GM19099 (cell line): Measurements from ENCODE around the gene LRRC71.

Source experiments
- POLR2A ChIP-seq: IDR thresholded peaks from 3 replicates; pipeline ENCODE4 v1.6.1; 2011; ENCODE audit warnings: low read depth; ENCODE audit not compliant: insufficient read length; ENCODE audit errors: extremely low read depth

LRRC71 gene

DNA sequence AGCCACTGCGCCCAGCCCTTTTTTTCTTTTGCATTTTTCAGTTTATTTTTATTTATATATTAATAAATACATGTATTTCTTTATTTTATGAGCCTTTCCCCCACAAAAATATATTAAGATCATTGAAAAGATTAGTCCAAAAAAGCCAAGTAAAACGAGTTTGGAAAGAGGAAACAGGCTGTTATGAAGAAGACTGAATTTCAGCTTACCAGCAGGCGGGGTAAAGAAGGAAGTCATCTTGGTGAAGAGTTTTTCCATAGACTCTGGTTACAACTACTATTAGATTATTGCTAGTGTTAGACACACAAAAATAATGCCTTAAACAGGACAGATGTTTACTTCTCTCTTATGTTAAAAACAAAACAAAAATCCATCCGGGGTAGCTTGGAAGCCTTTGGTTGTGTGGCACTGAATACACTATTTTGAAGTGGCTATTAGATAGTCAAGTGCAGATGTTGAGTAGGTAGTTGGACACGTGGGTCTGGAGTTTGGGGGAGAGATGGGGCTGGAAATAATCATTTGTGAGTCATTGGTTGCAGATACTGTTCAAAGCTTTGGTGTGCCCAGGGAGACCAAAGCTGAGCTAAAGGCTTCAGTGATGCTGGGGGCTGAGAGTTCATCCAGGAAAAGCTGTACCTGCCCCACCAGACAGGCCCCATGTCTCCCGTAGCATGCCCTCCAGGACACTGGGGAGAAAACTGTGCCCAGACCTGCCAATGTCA lies 8.7 kb upstream of the LRRC71 start:
- TF ChIP-seq POLR2A = no peak

DNA sequence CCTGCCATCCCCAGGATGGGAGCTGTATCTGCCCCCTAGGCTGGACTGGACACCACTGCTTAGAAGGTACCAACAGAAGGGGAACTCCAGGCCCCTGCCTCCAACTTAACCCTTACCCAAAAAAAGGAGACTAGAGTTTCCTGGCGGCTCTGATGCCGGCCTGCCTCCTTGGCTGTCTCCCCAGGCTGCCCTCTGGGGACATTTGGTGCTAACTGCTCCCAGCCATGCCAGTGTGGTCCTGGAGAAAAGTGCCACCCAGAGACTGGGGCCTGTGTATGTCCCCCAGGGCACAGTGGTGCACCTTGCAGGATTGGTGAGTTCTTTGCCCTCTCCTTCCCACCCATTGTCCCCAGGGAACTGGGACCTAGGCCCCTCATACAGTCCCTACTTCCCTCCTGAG lies 8.1 kb upstream of the LRRC71 start:
- TF ChIP-seq POLR2A = no peak

DNA sequence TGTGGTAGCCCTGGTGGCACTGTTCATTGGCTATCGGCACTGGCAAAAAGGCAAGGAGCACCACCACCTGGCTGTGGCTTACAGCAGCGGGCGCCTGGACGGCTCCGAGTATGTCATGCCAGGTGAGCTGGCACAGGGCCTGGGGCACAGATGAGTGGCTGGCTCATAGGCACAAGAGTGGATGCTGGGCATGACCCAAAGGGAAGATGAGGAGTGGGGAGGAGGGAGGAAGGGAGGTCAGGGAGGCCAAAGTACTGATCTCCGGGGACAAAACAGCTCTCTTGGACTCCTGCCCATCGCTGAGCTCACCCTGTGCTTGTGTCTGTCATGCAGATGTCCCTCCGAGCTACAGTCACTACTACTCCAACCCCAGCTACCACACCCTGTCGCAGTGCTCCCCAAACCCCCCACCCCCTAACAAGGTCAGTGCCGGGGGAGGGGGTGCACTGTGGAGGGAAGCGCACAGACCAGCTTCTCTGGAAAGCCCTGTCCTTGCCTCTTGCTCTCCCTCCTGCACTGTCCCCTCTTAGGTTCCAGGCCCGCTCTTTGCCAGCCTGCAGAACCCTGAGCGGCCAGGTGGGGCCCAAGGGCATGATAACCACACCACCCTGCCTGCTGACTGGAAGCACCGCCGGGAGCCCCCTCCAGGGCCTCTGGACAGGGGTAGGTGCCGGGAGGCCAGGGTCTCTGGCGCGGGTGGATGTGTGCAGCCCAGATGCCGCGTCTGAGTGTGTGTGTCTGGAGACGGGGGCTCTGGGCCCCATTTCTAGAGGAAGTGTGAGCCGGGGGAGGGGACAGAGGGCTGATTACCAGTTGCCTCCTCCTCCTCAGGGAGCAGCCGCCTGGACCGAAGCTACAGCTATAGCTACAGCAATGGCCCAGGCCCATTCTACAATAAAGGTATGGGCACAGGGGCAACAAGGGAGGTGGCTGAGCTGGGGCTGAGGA lies 7.3 kb upstream of the LRRC71 start:
- no peak for TF ChIP-seq POLR2A

DNA sequence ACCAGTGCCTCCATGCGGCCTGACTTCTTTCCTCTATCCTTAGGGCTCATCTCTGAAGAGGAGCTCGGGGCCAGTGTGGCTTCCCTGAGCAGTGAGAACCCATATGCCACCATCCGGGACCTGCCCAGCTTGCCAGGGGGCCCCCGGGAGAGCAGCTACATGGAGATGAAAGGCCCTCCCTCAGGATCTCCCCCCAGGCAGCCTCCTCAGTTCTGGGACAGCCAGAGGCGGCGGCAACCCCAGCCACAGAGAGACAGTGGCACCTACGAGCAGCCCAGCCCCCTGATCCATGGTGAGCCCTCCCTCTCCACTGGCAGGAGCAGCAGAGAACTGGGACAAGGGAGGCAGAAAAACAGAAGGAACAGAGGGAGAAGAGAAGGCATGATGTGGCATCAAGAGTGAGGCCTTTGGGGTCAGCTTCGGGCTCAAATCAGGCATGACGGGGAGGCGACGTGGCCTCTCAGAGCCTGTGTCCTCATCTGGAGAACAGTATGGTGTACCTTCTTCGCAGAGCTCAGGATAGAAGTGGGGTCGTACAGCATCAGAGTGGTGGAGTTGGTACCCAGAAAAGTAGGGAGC lies 6.5 kb upstream of the LRRC71 start:
- no peak for TF ChIP-seq POLR2A

DNA sequence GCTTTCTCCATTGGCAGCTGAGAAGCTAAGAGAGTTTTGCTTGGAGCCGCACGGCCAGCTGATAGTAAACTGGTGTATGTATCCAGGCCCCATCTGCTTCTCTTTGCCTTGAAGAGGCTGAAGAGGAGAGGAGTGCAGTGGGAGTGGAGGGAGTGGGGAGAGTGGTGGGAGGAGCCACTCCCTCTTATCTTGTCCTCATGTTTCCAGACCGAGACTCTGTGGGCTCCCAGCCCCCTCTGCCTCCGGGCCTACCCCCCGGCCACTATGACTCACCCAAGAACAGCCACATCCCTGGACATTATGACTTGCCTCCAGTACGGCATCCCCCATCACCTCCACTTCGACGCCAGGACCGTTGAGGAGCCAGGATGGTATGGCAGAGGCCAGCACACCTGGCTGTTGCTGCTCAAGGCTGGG lies 6.0 kb upstream of the LRRC71 start:
- no peak for TF ChIP-seq POLR2A

DNA sequence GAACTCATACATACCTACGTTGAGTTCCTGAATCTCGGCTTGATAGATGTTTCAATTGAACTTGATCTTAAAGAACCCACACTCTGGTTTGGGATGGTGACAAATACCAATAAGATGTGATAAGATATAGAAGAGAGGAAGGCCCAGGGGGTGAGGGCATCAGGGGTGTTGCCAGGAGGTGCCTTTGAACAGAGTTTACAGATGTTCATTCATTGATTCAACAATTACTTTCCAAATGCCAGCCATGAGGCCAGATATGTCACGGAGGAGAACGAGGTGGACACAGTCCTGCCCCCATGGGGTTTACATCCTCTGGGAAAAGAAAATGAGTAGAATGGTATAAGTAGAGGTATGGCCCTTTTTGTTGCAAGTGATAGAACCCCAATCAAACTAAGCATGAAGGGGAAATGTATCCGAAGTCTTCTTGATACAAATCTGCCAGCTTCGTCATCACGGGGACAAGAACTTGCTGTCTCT lies 659 bp downstream of the LRRC71 start:
- no peak for TF ChIP-seq POLR2A

DNA sequence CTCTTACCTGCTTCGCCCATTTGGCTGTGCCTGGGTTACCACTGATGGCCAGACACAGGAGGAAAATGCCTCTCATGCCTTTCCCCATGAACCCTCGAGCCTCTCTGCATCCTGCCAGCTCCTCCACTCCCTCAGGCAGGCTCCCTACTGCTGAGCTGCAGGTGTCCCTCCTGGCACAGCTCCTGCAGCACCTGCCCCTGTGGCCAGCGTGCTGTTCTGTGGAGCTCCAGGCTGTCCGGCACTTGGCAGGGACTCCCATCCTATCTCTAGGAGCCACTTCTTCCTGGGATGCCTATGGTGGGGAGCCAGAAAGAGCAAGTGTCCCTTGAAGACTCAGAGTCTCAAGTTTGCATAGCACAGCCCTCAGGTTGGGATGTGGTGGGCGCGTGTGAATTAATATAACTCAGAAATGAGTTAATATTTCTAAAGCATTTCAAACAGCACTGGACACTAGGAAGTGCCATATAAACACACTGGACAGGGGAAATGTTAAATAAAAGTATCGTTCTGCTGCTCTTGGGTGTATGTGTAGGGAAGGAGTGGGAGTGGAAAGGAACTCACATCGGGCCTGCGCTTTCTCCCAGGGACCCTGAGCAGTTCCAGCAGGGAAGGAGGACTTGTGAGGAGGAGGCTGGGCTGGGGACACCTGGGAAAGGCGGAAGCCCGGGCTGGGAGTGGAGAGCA lies 2.7 kb downstream of the LRRC71 start:
- TF ChIP-seq POLR2A = no peak

DNA sequence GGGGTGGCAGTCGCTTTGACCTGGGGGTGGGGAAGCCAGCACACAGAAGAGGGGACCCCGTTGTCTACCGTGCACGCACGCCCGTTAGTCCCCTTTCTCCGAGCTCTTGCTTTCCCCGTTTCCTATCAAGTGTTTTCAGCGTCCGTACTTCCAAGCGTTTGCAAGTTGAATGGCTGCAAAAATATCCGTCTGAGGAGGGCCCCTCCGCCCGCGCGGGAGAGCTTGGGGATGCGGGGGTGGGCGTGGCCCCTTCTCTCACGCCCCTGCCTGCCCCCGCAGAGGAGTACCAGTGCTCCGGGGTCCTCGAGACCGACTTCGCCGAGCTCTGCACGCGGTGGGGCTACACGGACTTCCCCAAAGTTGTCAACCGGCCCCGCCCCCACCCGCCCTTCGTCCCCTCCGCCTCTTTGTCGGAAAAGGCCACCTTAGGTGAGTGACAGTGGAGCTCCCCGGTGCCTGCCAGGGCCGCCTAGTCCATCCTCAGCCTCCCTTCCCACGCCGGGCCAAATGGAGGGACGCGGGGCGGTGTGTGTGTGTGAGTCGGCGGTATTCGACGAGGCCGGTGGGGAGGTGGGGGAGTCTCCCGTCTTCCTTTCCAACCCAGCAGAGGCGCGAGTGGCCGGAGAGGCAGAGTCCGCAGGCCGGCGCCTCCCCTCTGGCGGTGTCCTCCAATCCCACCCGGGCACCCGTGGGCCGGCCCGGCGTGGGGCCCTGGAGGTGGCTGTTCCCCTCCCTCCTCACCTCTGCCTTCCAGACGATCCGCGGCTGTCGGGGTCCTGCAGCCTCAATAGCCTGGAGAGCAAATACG lies 3.4 kb downstream of the LRRC71 start:
- TF ChIP-seq POLR2A = no peak

DNA sequence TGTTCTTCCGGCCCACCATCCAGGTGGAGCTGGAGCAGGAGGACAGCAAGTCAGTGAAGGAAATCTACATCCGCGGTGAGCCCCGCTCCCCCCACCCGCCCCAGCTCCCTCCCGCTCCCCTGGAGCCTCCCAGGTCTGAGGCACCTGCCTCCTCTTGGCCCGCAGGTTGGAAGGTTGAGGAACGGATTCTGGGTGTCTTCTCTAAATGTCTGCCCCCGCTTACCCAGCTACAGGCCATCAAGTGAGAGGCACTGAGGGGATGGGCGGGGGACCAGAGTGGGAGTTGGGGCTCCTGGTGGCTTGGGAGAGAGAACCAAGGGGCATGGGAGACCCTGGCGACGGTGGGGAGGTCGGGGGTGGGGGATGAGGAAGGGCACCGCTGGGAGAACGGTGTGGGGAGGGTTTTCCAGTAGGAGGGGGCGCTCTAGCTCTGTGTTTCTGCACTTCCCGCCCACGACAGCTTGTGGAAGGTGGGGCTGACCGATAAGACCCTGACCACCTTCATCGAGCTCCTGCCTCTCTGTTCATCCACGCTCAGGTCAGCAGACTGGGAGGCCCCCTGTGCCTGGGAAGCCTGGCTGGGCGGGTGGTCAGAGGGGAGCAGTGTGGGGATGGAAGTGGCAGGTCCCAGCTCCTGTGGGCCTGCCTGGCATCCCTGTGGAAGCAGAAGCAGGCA lies 4.2 kb downstream of the LRRC71 start:
- no peak for TF ChIP-seq POLR2A

DNA sequence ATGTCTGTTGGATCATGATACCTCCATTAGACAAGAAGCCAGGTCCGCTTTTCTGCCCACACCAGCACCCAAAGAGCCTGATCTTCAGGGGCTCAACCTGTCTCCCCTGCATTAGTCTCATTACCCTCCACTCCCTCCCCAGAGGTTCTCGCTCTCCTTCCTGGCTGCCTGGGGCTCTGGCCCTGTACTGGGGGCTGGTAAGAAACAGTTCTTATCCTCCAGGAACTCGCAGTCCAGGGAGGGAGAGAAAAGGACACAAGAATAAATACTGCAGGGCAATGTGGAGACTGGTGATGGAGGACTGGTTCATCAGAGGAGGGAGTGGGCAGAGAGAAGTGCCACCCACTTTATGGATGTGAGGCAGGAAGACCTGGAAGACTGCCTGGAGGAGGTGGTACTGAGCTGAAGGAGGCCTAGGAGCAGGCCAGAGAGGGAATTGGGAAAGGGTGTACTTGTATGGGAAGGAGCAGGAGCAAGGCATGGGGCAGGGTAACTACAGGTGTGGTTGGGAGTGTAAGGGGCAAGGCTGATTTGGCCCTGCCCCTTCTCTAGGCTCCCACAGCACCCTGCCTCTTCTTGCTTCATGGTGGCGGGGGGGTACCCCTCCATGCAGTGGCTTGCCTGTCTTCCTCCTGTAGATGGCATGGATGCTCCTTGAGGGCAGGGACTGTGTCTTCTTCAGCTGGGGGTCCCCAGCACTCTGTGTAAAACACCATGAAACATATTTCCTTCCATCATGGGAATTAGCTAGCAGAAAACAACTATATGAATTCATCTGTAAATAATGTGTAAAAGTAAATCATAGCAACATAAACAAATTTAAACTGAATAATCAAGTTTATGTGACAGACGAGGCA lies 5.0 kb downstream of the LRRC71 start:
- TF ChIP-seq POLR2A = no peak

DNA sequence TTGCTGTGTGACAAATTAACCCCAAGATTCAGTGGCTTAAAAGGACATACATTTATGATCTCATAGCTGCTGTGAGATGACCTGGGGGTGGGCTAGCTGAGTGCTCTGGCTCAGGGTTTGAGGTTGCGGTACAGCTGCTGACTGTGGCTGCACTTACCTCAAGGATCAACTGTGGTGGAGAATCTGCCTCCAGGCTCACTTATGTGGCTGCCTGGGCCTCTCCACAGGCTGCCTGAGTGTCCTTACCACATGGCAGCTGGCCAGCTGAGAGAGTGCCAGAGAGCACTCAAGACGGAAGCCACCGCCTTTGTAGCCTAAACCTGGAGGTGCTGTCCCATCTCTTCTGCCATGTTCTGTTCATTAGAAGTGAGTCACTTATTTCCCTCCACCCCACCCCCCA lies 5.7 kb downstream of the LRRC71 start:
- TF ChIP-seq POLR2A = no peak

DNA sequence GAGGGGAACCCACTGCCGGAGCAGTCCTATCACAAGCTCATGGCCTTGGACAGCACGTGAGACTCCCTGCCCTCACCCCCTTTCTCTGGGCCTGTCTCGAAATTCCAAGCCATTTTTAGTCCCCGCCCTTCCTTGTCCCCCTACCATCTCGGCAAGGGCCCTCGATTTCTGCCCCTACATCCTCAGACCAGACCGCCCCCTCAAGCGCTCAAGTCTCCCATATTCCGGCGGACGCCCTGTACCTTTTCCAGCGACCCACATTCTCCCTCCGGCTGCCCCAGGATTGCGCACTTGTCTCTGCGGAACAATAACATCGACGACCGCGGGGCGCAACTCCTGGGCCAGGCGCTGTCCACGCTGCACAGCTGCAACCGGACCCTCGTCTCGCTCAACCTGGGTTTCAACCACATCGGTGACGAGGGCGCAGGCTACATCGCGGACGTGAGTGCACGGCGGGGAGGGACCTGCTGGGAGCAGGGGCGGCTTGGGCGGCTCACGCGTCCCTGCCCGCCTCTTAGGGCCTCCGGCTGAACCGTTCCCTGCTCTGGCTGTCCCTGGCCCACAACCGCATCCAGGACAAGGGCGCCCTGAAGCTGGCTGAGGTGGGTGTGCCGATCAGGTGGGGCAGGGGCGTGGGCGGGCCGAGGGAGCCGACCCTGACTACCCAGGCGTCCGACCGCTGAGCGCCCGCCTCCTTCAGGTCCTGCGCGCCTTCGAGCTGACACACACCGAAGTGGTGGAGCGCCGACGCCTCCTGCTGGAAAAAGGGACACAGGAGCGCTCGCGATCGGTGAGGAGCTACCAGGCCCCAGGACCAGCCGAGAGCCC lies 7.0 kb downstream of the LRRC71 start:
- TF ChIP-seq POLR2A = no peak
